Stimulated activated CD8-positive, alpha-beta memory T cell treated with anti-CD3 and anti-CD28 coated beads, Interleukin-12 subunit alpha, Interleukin-12 subunit beta, amount 100 ng/mL, for 24 hours (primary cell): ENCODE measurements around the gene SBK3.
"Not testable (repeated sequence)": the region's sequence is repeated elsewhere in the genome, so short reads cannot be mapped to it uniquely, and the experiment has no call there.

Source experiments
- DNase-seq: peaks from one replicate; pipeline ENCODE4 v3.0.0-alpha.2; 2020; ENCODE audit errors: extremely low read depth

The SBK3 gene

DNA sequence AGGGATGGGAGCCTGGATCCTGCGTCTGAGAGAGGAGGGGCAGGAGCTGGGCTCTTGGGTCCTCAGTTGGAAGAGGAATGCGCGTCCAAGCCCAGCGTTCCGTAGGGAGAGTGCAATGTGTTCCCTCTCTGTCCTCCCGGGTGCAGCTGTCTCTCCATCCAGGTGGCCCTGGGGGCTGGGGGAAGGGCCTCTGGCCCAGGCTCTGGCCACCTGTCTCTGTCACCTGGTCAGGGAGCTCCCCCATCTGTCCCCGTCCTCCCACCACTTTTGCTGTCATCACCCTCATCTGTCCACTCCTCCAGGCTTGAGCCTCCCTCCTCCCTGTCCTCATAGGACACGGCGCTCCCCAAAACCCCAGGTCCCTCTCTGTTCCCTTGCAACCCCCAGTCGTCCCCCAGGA, 4.7 kb downstream of the SBK3 start:
- no peak for DNase-seq

DNA sequence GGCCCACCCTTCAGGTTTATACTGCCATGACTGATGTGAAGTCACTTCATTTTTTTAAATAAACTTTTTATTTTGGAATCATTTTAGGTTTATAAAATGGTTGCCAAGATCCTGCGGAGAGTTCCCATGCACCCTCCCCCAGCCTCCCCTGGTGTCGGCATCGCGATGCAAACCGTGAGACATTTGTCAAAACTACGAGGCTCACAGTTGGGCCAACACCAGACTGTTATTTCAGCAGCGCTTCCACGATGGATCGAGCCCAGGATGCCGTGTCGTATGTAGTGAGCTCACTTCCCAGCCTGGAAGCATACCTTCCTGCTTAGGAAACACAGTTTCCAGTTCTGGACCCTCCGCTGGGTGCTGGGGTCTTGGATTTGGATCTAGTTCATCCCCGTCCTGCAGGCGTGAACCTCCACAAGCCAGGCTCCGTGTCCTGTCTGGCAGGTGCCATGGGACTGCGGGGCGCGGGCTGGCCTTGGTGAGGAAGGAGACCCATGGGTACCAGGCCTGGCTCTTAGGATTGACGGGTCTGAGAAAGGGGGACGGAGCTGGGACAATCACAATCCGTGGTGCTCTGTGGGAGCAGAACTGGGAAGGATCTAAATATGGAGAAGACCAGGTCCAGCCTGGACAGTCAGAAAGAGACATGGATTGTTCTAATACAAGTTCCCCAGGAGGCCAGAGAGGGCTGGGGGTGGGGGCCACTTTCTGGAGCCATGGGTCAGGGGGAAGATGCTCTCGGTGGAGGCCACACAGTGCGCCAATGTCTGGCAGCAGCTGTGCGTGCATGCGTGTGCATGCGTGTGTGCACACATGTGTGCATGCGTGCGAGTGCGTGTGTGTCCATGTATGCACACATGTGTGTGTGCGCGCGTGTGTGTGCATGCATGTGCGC, 6.0 kb downstream of the SBK3 start:
- no peak for DNase-seq

DNA sequence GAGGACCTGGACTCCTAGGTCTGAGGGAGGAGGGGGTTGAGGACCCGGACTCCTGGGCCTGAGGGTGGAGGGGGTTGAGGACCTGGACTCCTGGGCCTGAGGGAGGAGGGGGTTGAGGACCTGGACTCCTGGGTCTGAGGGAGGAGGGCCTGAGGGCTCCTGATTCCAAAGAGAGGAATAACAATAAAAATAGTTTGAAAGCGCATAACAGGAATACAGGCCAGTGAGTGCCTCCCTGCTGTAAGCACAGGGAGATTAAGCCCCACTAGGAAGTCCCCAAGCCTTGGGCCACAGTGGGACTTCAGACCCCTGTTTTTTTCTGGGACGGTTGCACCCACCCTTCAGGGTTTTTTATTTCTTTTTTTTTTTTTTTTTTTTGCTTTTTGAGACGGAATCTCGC, 7.2 kb downstream of the SBK3 start:
- no peak for DNase-seq

DNA sequence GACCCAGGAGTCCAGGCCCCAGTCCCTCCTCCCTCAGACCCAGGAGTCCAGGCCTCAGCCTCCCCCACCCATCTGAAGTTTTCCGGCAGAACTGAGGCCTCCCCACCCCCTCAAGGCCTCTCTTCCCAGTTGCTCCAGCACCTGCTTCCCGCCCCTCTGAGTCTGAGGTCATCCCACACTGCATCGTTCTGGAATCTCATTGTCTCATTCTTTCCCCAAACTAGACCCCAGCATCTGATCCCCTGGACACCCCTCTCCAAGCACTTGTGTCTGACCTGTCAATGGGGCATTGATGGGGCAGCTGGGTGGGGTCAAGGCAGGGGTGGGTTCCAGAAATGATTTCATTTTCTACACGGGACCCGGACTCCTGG, 7.6 kb downstream of the SBK3 start:
- no peak for DNase-seq

DNA sequence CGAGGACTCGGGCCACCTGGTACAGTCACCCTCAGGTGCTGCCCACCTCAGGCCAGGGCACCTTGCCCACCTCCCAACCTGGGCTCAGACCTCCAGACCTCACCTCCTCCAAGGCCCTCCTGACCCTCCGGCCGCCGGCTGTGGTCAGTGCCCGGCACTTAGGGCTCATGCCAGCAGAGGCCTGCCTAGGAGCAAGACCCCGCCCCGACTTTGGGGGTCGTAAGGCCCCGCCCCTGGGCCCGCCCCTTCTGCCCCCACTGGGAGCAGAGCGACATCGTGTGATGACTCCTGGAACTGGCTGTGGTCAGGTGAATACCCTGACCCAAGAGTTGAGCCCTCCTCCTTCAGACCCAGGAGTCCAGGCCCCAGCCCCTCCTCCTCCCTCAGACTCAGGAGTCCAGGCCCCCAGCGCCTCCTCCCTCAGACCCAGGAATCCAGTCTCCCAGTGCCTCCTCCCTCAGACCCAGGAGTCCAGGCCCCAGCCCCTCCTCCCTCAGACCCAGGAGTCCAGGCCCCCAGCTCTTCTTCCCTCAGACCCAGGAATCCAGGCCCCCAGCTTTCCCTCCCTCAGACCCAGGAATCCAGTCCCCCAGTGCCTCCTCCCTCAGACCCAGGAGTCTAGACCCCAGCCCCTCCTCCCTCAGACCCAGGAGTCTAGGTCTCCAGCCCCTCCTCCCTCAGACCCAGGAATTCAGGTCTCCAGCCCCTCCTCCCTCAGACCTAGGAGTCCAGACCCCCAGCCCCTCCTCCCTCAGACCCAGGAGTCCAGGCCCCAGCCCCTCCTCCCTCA, 8.2 kb downstream of the SBK3 start, which contains the start of gene SBK2:
Gene SBK2 (minus strand): TSS at position 183 of the 790 bp plus-strand sequence. CDS start 839 bp downstream, outside the sequence.
- no peak for DNase-seq

DNA sequence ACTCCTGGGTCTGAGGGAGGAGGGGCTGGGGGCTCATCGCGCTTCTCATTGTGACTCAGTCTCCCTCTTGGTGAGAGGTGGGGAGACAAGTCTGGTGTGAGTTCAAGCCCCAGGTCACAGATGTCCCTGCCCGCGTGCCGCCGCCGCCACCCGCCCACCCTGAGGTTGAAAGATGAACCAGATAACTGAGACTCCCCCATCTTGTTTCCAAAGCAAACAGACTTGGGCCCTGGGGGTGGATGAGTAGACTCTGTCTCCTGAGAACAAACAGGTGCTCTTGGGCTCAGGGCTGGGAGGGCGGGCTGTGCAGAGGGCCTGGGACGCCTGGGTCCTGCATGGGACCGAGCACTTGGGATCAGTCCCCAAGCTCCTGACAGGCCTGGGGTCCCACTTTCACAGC, 9.0 kb downstream of the SBK3 start:
- no peak for DNase-seq

DNA sequence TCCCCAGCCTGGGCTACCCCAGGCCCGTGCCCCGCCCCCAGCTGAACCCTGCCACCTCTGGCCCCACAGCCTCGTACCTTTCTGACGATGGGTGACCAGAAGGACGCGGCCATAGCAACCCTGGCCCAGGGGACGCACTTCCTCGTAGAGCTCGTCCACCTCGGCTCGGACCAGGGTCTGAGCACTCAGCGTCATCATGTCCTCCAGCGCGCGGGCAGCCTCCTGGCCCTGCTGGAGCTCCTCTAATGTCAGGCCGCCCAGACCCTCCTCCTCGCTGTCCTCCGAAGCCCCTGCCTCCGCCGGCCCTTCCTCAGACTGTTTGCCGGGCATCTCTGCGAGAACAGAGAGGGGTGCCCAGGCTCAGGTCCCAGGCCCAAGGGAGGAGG, 9.4 kb downstream of the SBK3 start:
- no peak for DNase-seq

DNA sequence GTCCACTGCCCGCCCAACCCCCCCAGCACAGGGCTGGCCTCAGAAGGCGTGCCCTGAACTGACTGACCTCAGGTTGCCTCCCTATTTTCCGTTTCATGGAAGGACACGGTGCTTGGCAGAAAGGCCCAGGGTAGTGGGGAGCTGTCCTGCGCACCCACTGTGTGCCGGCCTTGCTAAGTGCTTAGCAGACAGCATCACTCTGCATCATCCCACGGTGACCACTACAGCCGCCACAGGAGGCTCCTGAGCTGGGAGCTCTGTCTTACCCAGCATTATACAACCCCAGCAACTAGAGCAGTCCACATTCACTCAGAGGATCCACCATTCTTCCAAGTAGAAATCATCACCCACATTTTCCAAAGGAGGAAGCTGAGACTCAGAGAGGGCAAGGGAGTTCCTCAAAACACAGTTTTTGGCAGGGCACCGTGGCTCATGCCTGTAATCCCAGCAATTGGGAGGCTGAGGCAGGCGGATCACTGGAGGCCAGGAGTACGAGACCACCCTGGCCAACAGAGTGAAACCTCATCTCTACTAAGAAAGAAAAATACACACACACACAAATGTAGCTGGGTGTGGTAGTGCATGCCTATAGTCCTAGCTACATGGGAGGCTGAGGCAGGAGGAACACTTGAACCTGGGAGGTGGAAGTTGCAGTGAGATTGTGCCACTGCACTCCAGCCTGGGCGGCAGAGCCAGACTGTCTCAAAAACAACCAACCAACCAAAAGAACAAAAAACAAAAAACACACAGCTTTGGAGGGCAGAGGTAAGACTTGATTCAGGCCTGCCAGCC, 10.0 kb downstream of the SBK3 start:
- no peak for DNase-seq

DNA sequence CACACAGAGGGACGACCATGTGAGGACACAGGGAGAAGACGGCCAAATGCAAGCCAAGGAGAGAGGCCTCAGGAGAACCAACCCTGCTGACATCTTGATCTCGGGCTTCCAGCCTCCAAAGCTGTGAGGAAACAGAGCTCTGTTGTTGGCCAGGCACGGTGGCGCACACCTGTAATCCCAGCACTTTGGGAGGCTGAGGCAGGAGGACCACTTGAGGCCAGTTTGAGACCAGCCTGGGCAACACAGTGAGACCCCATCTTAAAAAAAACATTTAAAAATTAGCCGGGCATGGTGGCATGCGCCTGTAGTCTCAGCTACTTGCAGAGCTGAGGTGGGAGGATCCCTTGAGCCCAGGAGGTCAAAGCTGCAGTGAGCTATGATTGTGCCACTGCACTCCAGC, 11.1 kb downstream of the SBK3 start:
- DNase-seq = not testable (repeated sequence)

DNA sequence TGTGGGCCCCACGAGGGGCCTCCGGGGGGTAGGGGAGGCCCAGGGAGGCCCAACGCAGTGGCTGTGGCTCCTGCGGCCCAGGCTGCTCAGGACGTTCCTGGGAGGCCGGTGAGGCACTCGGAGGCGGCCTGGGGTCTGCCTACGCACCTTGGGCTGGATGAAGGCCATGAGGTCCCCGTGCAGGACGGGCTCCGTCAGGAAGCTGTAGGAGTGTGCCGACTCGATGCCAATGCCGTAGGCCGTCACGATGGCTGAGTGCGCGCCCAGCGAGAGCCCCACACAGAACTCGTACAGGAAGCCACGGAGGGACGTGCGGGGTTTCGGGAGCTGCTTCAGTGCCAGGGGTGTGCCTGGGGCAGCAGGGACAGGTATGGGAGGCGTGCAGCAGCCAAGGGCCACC, 14.3 kb downstream of the SBK3 start:
- no peak for DNase-seq

DNA sequence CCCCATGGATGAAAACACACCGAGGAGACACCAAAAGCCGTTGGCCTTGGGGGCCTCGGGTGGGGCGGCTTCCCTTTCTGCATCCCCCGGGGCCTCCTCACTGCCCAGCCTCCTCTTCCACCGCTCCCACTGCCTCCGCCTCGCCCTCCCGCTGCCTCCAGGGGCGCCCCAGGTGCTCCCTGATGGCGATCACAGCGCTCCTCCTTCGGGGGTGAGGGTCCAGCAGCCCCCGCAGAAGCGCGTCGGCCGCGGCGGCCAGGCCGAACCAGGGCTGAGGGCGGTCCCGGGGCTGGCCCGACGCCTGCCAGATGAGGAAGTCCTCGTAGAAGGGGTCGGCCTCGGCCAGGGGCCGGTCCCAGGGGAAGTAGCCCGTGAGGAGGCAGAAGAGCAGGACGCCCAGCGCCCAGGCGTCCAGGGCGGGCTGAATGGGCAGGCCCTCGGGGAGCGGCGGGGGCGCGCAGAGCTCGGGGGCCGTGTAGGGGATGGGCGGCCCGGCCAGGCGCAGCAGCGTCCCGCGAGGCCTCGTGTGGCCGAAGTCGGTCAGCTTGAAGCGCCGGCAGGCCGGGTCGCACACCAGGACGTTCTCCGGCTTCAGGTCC, 15.6 kb downstream of the SBK3 start:
- no peak for DNase-seq

DNA sequence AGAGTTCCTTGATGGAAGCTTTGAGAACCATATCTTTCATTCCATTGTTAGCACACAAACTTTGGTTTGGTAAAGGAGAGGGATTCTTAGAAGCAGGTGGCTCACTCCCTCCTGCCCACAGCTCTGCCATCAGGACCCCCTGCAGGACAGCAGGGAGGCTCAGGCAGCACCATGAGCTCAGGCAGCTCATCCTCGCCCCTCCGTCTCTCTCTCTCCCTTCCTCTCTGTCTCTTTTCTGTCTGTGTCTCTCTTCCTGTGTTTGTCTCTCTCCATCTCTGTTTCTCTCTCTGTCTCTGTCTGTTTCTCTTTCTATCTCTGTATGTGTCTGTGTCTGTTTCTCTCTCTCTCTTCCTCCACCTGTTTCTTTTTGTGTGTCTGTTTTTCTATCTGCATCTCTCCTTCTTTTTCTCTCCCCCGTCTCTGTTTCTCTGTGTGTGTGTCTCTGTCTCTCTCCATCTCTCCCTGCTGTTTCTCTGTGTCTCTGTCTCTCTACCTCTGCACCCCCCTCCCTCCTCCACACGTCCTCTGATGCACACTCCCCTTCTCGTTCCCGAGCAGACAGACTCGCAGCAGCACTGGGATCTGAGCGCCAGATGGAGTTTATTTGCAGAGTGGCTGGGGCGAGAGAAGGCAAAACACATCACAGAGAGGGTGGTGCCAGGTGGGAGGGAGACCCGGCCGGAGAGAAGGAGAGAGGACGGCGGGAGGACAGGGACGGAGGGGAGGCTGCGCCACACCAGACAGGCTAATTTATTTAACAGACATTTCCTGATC, 17.1 kb downstream of the SBK3 start:
- no peak for DNase-seq

DNA sequence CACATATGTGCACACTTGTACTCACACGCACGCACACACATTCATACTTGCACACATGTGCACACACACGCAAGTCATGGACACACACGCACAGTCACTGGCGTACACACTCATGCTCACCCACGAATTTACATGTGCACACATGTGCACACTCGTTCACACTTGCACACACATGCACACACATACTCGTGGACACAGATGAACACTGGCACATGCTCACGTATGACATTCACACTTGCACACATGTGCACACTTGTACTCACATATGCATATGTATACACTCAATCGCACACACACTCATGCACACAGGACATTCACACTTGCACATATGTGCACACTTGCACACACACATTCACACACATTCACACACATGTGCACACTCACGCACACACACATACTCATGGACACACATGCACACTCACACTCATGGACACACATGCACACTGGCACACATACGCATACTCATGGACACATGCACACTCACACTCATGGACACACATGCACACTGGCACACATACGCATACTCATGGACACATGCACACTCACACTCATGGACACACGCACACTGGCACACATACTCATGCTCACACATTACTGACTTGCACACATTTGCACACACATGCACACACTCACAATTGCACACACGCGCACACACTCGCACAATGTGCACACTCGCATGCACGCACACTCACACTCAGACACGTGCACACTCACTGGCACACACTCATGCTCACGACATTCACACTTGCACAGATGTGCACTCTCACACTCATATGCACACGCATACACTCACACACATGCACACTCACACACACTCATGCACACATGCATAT, 17.9 kb downstream of the SBK3 start:
- DNase-seq = no peak

DNA sequence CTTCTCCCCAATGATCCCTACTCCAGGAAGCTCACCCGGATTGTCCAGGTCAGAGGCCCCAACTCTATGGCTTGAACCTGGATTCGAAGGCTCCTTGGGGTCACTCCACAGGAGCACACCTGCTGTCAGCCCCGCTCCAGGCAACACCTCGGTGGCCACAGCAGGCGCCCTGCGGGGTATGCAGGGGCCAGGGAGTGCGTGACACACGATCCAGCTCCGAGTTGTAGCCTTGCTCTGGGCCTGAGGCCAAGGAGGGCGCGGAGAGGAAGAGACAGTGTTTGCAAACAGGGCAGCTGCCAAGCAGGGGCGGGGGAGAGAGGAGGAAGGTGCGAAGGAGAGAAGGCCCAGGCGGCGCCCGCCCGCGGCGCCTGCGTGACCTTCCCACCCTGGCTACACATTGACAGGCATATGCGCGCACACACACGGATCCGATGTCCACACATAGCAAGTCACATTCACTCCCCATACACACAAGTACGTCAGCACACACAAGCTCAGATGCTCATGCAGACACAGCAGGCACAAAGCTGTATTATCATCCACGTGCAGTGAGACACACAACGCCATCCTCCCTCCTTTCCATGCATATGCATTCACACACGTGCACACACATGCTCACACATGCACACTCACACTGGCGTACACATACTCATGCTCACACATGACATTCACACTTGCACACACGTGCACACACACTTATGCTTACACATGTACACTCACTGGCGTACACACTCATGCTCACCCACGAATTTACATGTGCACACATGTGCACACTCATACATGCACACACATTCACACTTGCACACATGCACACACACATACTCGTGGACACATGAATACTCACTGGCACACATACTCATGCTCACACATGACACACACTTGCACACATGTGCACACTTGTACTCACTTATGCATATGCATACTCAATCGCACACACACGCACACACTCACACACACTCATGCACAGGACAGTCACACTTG, 18.8 kb downstream of the SBK3 start:
- no peak for DNase-seq

DNA sequence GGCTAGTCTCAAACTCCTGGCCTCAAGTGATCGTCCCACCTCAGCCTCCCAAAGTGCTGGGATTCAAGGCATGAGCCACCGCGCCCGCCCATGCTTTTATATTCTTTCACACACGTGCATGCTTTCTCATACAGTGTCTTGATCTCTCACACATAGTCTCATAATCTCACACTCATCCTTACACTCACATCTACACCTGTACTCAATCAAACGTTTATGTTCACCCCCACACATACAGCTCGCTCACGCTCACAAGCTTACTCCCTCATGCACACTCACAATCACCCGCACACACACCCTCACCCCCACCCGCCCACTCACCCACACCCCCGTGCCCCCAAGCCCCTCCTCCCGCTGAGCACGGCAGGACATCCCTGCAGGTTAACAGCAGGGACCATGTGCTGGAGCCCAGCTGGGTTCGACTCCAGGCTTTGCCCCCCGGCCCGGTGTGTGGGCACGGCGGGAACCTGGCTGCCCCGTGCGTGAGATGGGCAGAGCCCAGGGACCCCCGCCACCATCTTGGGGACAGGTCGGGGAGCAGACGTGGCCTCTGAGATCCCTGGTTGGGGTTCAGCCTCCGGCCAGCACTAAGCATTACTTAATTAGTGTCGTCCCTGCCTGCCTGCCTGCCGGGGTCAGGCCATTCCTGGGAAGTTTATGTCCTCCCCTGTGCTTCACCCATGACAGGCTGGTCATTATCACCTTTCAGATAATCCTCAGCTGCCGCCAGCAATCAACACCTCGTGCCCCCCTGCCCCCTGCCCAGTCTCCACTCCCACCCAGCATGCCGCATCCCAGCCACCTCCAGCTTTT, 19.8 kb downstream of the SBK3 start:
- no peak for DNase-seq

DNA sequence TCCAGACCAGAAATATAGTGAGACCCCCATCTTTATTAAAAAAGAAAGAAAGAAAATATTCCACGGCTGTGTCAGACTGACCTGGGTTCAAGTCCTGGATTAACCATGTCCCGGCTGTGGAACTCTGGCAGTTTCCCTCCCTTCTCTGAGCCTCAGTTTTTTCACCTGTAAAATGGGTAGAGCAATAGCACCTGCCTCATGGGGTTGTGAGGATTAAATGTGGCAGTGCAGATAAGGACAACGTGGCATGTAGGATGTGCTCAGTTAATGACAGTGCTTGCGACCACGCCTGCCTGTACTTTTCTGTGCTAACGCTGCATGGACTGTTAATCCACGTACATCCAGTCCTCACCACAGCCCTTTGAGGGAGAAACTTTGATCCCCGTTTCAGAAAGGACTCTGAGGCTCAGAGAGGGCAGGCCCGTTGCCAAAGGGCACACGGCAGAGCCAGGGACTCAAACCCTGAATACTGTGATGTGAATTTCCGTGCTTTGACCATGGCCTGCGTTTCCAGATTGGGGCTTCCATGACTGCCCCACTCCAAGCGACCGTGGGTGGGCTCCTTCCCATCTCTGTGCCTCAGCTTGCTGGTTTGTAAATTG, 24.6 kb downstream of the SBK3 start:
- no peak for DNase-seq

DNA sequence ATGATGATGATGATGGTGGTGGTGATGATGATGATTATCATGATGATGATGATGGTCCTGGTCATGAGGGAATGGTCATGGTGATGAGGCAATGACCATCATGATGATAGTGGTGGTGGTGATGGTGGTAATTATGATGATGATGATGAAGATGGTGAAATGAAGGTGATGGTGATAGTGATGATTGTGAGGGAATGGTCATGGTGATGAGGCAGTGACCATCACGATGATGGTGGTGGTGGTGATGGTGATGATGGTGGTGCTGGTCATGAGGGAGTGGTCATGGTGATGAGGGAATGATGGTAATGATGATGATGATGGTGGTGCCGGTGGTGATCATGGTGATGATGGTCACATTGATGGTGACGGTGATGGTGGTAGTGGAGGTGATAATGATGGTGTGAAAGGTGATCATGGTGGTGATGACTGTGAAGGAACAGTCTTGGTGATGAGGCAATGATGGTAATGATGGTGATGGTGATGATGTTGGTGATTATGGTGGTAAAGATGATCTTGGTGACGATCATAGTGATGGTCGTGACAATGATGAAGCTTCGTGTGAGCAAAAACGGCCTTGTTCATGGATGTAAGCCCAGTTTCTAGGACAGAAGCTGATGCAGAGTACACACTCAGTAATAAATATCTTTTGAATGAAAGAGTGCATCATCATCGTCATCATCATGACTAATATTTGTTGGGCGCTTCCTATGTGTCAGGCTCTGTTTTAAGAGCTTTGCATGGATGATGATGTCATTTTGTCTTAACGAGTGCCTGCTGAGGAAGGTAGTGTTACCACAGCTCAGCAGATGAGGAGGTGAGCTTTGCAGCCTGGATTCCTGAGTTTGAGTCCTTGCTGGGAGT, 25.7 kb downstream of the SBK3 start:
- DNase-seq = no peak
